Mesenteric fat pad (tissue), 1 donor: ENCODE measurements around the gene FHIP2A. TPM values are rescaled to one million over a fixed set of nuclear protein-coding genes. Genes with fewer than 3 reads are reported as not detected.
"Not testable (repeated sequence)": the region's sequence is repeated elsewhere in the genome, so short reads cannot be mapped to it uniquely, and the experiment has no call there.

Experiments used
- DNase-seq: peaks from one replicate; pipeline ENCODE4 v3.0.0-alpha.2; 2020; ENCODE audit warnings: low spot score
- total RNA-seq: library from RNA; stranded (reverse); fragmentation: NEBNext Ultra II Directional; extraction: Animal tissue kit (Norgen Biotek cat#: 25700); gene quantifications from one replicate; pipeline ENCODE4 v1.2.1, GENCODE V29; 2021
- donor health status: DM: yes; HTN: yes; CAD: no.

FHIP2A gene
- total RNA-seq, 1 donor from 2014 or later = 36.3 TPM

GRCh38 chr10:114811862-114812261, 9.7 kb upstream of the FHIP2A start:
- no peak for DNase-seq

GRCh38 chr10:114815791-114816190, 5.8 kb upstream of the FHIP2A start:
- no peak for DNase-seq

GRCh38 chr10:114816308-114816707, 5.3 kb upstream of the FHIP2A start:
- DNase-seq = no peak

- DNase-seq = no peak
Observed at GRCh38 chr10:114819322-114819721, 2.3 kb upstream of the FHIP2A start.

- DNase-seq = no peak
Observed at GRCh38 chr10:114821915-114822443, 399 bp downstream of the FHIP2A start.

- DNase-seq = no peak
Observed at GRCh38 chr10:114822444-114823076, 980 bp downstream of the FHIP2A start.

GRCh38 chr10:114823077-114823463, 1.5 kb downstream of the FHIP2A start:
- no peak for DNase-seq

- no peak for DNase-seq
Observed at GRCh38 chr10:114824391-114824790, 2.8 kb downstream of the FHIP2A start.

- DNase-seq = no peak
Observed at GRCh38 chr10:114825513-114826253, 4.1 kb downstream of the FHIP2A start.

- no peak for DNase-seq
Observed at GRCh38 chr10:114829160-114829909, 7.8 kb downstream of the FHIP2A start.

GRCh38 chr10:114831186-114831867, 9.7 kb downstream of the FHIP2A start:
- DNase-seq = no peak

GRCh38 chr10:114837690-114838089, 16.1 kb downstream of the FHIP2A start:
- no peak for DNase-seq

- DNase-seq = no peak
Observed at GRCh38 chr10:114839901-114840300, 18.3 kb downstream of the FHIP2A start.

GRCh38 chr10:114845978-114846693, 24.6 kb downstream of the FHIP2A start:
- no peak for DNase-seq

GRCh38 chr10:114847517-114847916, 25.9 kb downstream of the FHIP2A start:
- DNase-seq = not testable (repeated sequence)

- no peak for DNase-seq
Observed at GRCh38 chr10:114849674-114850073, 28.1 kb downstream of the FHIP2A start.

GRCh38 chr10:114850126-114850525, 28.5 kb downstream of the FHIP2A start:
- DNase-seq = no peak

- no peak for DNase-seq
Observed at GRCh38 chr10:114851336-114851735, 29.8 kb downstream of the FHIP2A start.

- DNase-seq = no peak
Observed at GRCh38 chr10:114852197-114852596, 30.6 kb downstream of the FHIP2A start.

- DNase-seq = no peak
Observed at GRCh38 chr10:114854906-114855305, 33.3 kb downstream of the FHIP2A start.
